HUES6 (cell line): Measurements from ENCODE around the gene ACTL10.
A peak's percentile ranks its signal among the peaks of the same experiment; 100 is the strongest.

Experiments used
- H3K27ac ChIP-seq: 2 replicates; pipeline ENCODE4 v1.7.0; 2013; ENCODE audit warnings: low read depth, mild to moderate bottlenecking, low read length, inconsistent platforms
- H3K27me3 ChIP-seq: 2 replicates; pipeline ENCODE4 v1.6.1; 2013; ENCODE audit warnings: low read length; ENCODE audit not compliant: control insufficient read depth, insufficient read depth
- H3K36me3 ChIP-seq: 2 replicates; pipeline ENCODE4 v1.6.1; 2013; ENCODE audit warnings: low read length; ENCODE audit not compliant: control insufficient read depth, insufficient read depth
- H3K4me1 ChIP-seq: 2 replicates; pipeline ENCODE4 v1.6.1; 2013; ENCODE audit warnings: low read length; ENCODE audit not compliant: control insufficient read depth, insufficient read depth
- H3K4me3 ChIP-seq: 2 replicates; pipeline ENCODE4 v1.5.1; 2013; ENCODE audit warnings: low read depth, low read length
- H3K9ac ChIP-seq: one replicate; pipeline ENCODE4 v1.6.1; 2013; ENCODE audit warnings: mild to moderate bottlenecking, low read length
- H3K9me3 ChIP-seq: 2 replicates; pipeline ENCODE4 v1.6.1; 2013; ENCODE audit warnings: low read depth, low read length; ENCODE audit not compliant: control insufficient read depth, insufficient read depth

The ACTL10 gene

GRCh38 chr20:33664762-33665144 lies 2.0 kb upstream of the ACTL10 start:
- peaks cover 6% of the 10 kb centered on the region for H3K27me3 ChIP-seq
- H3K36me3 ChIP-seq, result peaks cover 19% of the 10 kb centered on the region
- no peak overlapping the region for H3K9ac ChIP-seq
- peaks cover 33% of the 10 kb centered on the region for H3K4me1 ChIP-seq
- H3K4me3 ChIP-seq, result no peak overlapping the region
- no peaks in the 10 kb centered on the region for H3K9me3 ChIP-seq
- H3K27ac ChIP-seq, result no peak overlapping the region

GRCh38 chr20:33667245-33667675 lies 517 bp downstream of the ACTL10 start:
- Histone ChIP-seq H3K27me3 (peaks cover 6% of the 10 kb centered on the region), H3K27ac (no peak overlapping the region), H3K9me3 (no peaks in the 10 kb centered on the region), H3K4me1 (peaks cover 33% of the 10 kb centered on the region), H3K9ac (peak overlapping the region; percentile 32), H3K36me3 (peaks cover 31% of the 10 kb centered on the region), H3K4me3 (peak overlapping the region; percentile 57)

GRCh38 chr20:33667676-33668465 lies 1.1 kb downstream of the ACTL10 start:
- peak overlapping the region; percentile 57 for H3K4me3 ChIP-seq
- H3K36me3 ChIP-seq, result peaks cover 31% of the 10 kb centered on the region
- peaks cover 6% of the 10 kb centered on the region for H3K27me3 ChIP-seq
- no peaks in the 10 kb centered on the region for H3K9me3 ChIP-seq
- H3K9ac ChIP-seq, result peak overlapping the region; percentile 32
- peaks cover 35% of the 10 kb centered on the region for H3K4me1 ChIP-seq
- no peak overlapping the region for H3K27ac ChIP-seq

GRCh38 chr20:33668466-33669155 lies 1.9 kb downstream of the ACTL10 start:
- Histone ChIP-seq H3K9me3 (no peaks in the 10 kb centered on the region), H3K27ac (no peak overlapping the region), H3K4me3 (no peak overlapping the region), H3K4me1 (peaks cover 40% of the 10 kb centered on the region), H3K36me3 (peaks cover 31% of the 10 kb centered on the region), H3K27me3 (peaks cover 6% of the 10 kb centered on the region), H3K9ac (no peak overlapping the region)

- Histone ChIP-seq H3K27ac (no peak overlapping the region), H3K4me3 (no peak overlapping the region), H3K27me3 (peaks cover 6% of the 10 kb centered on the region), H3K9ac (no peak overlapping the region), H3K36me3 (peaks cover 31% of the 10 kb centered on the region), H3K4me1 (peaks cover 38% of the 10 kb centered on the region), H3K9me3 (no peaks in the 10 kb centered on the region)
Measured at GRCh38 chr20:33669224-33669623, 2.5 kb downstream of the ACTL10 start.

- no peak overlapping the region for H3K9ac ChIP-seq
- peaks cover 6% of the 10 kb centered on the region for H3K27me3 ChIP-seq
- peaks cover 34% of the 10 kb centered on the region for H3K4me1 ChIP-seq
- peaks cover 31% of the 10 kb centered on the region for H3K36me3 ChIP-seq
- H3K27ac ChIP-seq, result no peak overlapping the region
- H3K9me3 ChIP-seq, result no peaks in the 10 kb centered on the region
- no peak overlapping the region for H3K4me3 ChIP-seq
Measured at GRCh38 chr20:33669873-33670640, 3.3 kb downstream of the ACTL10 start.

GRCh38 chr20:33670715-33671499 lies 4.2 kb downstream of the ACTL10 start:
- Histone ChIP-seq H3K9me3 (no peaks in the 10 kb centered on the region), H3K27ac (no peak overlapping the region), H3K27me3 (peaks cover 6% of the 10 kb centered on the region), H3K9ac (no peak overlapping the region), H3K4me3 (no peak overlapping the region), H3K4me1 (peaks cover 42% of the 10 kb centered on the region), H3K36me3 (peaks cover 33% of the 10 kb centered on the region)

- H3K36me3 ChIP-seq, result peaks cover 42% of the 10 kb centered on the region
- no peak overlapping the region for H3K9ac ChIP-seq
- no peak overlapping the region for H3K27ac ChIP-seq
- H3K4me1 ChIP-seq, result peaks cover 38% of the 10 kb centered on the region
- H3K9me3 ChIP-seq, result no peaks in the 10 kb centered on the region
- no peak overlapping the region for H3K4me3 ChIP-seq
- peaks cover 6% of the 10 kb centered on the region for H3K27me3 ChIP-seq
Measured at GRCh38 chr20:33671573-33672288, 5.0 kb downstream of the ACTL10 start.

GRCh38 chr20:33672426-33673113 lies 5.8 kb downstream of the ACTL10 start:
- Histone ChIP-seq H3K4me3 (peak overlapping the region; percentile 78), H3K27me3 (peaks cover 2% of the 10 kb centered on the region), H3K27ac (no peak overlapping the region), H3K4me1 (peaks cover 34% of the 10 kb centered on the region), H3K9ac (peak overlapping the region; percentile 81), H3K9me3 (no peaks in the 10 kb centered on the region), H3K36me3 (peaks cover 49% of the 10 kb centered on the region)

GRCh38 chr20:33673114-33673409 lies 6.3 kb downstream of the ACTL10 start:
- H3K4me3 ChIP-seq, result peak overlapping the region; percentile 78
- no peak overlapping the region; the same call in 1 of the 2 replicates for H3K27ac ChIP-seq
- peak overlapping the region; percentile 81 for H3K9ac ChIP-seq
- peaks cover 54% of the 10 kb centered on the region for H3K36me3 ChIP-seq
- H3K9me3 ChIP-seq, result no peaks in the 10 kb centered on the region
- H3K4me1 ChIP-seq, result peaks cover 31% of the 10 kb centered on the region
- no peaks in the 10 kb centered on the region for H3K27me3 ChIP-seq
